ENCODE data around the gene CPED1.

CPED1 gene

GRCh38 chr7:121172484-121172883 lies 184.0 kb downstream of the CPED1 start:
- H3K4me3 ChIP-seq (ENCODE audit: low read depth, low read length), result no peak overlapping the region
- no peaks in the 10 kb centered on the region for H3K9me3 ChIP-seq (ENCODE audit: control insufficient read depth, insufficient read depth, low read depth, low read length)
- no peak overlapping the region for H3K27ac ChIP-seq (ENCODE audit: extremely low read depth, low read depth, low read length)
- H3K4me1 ChIP-seq (ENCODE audit: control insufficient read depth, insufficient read depth, low read length), result no peaks in the 10 kb centered on the region
- POLR2A ChIA-PET, result no interaction called here
- no peak for TF ChIP-seq ZNF664 (tag by site-specific recombination; IDR thresholded peaks at IDR 0.05)
- TF ChIP-seq SP3 (tag by site-specific recombination; IDR thresholded peaks at IDR 0.05), result no peak
- no peak for TF ChIP-seq PRDM2 (tag by site-specific recombination; IDR thresholded peaks at IDR 0.05; ENCODE audit: borderline replicate concordance)
- no peak for TF ChIP-seq ZNF792 (tag by site-specific recombination; IDR thresholded peaks at IDR 0.05)
- no peak for TF ChIP-seq GLIS1 (tag by site-specific recombination; IDR thresholded peaks at IDR 0.05)
- TF ChIP-seq ZNF248 (tag by site-specific recombination; IDR thresholded peaks at IDR 0.05), result no peak
- no peak for TF ChIP-seq ZFP37 (tag by site-specific recombination; IDR thresholded peaks at IDR 0.05)
- TF ChIP-seq SALL2 (tag by site-specific recombination; IDR thresholded peaks at IDR 0.05; ENCODE audit: borderline replicate concordance), result no peak
- no peaks in the 10 kb centered on the region for H3K36me3 ChIP-seq (ENCODE audit: control insufficient read depth in 2 of 2, insufficient read depth in 1 of 2, low read length in 2 of 2)
- CTCF ChIA-PET, result interaction anchor here (0.6 kb wide), 1 partner anchor 420 kb away, joined by 6 read pairs; no protein-coding TSS in a partner anchor

DNA sequence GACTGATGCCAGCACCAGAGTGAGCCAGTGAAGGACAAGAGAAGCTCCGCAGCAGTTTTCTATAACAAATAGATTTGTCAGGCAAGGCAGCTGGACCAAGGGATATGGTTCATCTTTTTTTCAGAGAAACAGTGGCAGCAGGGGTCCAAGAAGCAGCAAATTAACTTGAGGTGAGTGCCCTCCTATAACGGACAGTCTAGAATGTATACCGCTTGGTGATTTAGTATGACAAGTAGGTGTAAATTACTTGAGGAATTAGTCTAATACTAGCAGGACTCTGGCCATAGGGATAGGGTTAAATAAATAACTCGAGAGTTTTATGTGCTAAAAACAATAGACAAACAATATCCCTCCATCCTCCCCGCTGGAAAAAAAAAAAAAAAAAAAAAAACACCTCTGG lies 187.3 kb downstream of the CPED1 start:
- POLR2A ChIA-PET, result no interaction called here
- no peaks in the 10 kb centered on the region for H3K36me3 ChIP-seq (ENCODE audit: control insufficient read depth in 2 of 2, insufficient read depth in 1 of 2, low read length in 2 of 2)
- CTCF ChIA-PET, result interaction anchor here (0.6 to 1.1 kb wide), 2 partner anchors 21 to 104 kb away, joined by 3 read pairs; no protein-coding TSS in a partner anchor
- H3K9me3 ChIP-seq (ENCODE audit: control insufficient read depth, insufficient read depth, low read depth, low read length), result no peaks in the 10 kb centered on the region
- TF ChIP-seq ZNF248 (tag by site-specific recombination; IDR thresholded peaks at IDR 0.05), result no peak
- H3K27ac ChIP-seq (ENCODE audit: extremely low read depth, low read depth, low read length), result no peak overlapping the region
- no peak overlapping the region for H3K4me3 ChIP-seq (ENCODE audit: low read depth, low read length)
- H3K4me1 ChIP-seq (ENCODE audit: control insufficient read depth, insufficient read depth, low read length), result no peaks in the 10 kb centered on the region

DNA sequence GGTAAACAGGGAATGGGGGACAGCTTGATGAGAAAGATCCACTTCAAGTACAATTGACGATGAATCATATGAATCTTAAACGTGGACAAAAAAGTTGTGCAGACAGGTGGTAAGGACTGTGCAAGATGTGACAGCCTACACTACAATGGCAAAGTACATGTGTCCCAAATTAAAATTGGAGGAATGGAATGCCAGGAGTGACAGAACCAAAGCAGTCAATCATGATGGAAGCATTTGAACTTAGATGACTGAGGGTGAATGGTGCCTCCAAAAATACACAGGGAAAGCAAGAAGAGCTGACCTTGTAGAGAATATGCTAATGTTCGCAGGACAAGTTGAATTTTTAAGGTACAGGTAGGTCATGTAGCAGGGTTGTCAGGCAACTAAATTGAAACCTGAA lies 189.9 kb downstream of the CPED1 start:
- H3K27ac ChIP-seq (ENCODE audit: extremely low read depth, low read depth, low read length), result no peak overlapping the region
- POLR2A ChIA-PET, result no interaction called here
- no peak overlapping the region for H3K4me3 ChIP-seq (ENCODE audit: low read depth, low read length)
- no peaks in the 10 kb centered on the region for H3K36me3 ChIP-seq (ENCODE audit: control insufficient read depth in 2 of 2, insufficient read depth in 1 of 2, low read length in 2 of 2)
- H3K9me3 ChIP-seq (ENCODE audit: control insufficient read depth, insufficient read depth, low read depth, low read length), result no peaks in the 10 kb centered on the region
- H3K4me1 ChIP-seq (ENCODE audit: control insufficient read depth, insufficient read depth, low read length), result no peaks in the 10 kb centered on the region
- CTCF ChIA-PET, result no interaction called here
- TF ChIP-seq ZNF585B (tag by site-specific recombination; IDR thresholded peaks at IDR 0.05), result no peak
- peak; percentile 79 for TF ChIP-seq ZNF133 (tag by site-specific recombination; IDR thresholded peaks at IDR 0.05)

DNA sequence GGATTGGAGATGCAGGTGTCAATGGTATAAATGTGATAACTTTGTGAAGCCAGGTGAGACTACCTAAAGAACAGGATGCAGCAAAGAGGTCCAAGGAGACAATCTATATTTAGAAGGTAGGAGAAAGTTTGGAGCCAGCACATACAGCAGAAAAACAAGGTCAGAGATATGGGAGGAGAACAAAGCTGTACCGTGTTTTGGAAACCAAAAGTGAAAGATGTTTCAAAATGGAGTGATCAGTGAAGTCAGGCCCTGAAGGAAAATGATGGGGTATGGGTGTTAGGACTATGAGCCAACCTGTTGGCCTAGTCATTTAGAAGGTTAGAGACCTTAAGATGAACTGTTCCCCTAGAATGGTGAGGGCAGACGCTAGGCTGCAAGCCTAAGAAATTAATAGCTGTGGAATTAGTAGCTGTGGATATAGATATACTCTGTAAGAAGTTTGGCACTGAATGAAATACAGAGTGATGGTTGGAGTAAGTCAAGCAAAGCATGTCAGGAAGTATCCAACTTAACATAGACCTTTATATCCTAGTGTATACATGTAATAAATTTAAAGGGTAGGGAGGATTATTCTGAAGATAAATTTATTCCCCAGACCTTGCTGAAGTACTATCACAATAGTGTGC lies 190.5 kb downstream of the CPED1 start:
- H3K4me1 ChIP-seq (ENCODE audit: control insufficient read depth, insufficient read depth, low read length), result no peaks in the 10 kb centered on the region
- CTCF ChIA-PET, result no interaction called here
- no peaks in the 10 kb centered on the region for H3K36me3 ChIP-seq (ENCODE audit: control insufficient read depth in 2 of 2, insufficient read depth in 1 of 2, low read length in 2 of 2)
- H3K4me3 ChIP-seq (ENCODE audit: low read depth, low read length), result no peak overlapping the region
- POLR2A ChIA-PET, result no interaction called here
- H3K9me3 ChIP-seq (ENCODE audit: control insufficient read depth, insufficient read depth, low read depth, low read length), result no peaks in the 10 kb centered on the region
- H3K27ac ChIP-seq (ENCODE audit: extremely low read depth, low read depth, low read length), result no peak overlapping the region
- TF ChIP-seq ZNF521 (tag by site-specific recombination; IDR thresholded peaks at IDR 0.05) (no peak), ZNF768 (tag by site-specific recombination; IDR thresholded peaks at IDR 0.05) (no peak), YY2 (tag by site-specific recombination; IDR thresholded peaks at IDR 0.05) (no peak), ZNF175 (tag by site-specific recombination; IDR thresholded peaks at IDR 0.05) (no peak), ZNF544 (tag by site-specific recombination; IDR thresholded peaks at IDR 0.05) (no peak), ZBTB48 (tag by site-specific recombination; IDR thresholded peaks at IDR 0.05) (no peak), ZBTB44 (tag by site-specific recombination; IDR thresholded peaks at IDR 0.05) (no peak)
- TF ChIP-seq, protein P1, sequence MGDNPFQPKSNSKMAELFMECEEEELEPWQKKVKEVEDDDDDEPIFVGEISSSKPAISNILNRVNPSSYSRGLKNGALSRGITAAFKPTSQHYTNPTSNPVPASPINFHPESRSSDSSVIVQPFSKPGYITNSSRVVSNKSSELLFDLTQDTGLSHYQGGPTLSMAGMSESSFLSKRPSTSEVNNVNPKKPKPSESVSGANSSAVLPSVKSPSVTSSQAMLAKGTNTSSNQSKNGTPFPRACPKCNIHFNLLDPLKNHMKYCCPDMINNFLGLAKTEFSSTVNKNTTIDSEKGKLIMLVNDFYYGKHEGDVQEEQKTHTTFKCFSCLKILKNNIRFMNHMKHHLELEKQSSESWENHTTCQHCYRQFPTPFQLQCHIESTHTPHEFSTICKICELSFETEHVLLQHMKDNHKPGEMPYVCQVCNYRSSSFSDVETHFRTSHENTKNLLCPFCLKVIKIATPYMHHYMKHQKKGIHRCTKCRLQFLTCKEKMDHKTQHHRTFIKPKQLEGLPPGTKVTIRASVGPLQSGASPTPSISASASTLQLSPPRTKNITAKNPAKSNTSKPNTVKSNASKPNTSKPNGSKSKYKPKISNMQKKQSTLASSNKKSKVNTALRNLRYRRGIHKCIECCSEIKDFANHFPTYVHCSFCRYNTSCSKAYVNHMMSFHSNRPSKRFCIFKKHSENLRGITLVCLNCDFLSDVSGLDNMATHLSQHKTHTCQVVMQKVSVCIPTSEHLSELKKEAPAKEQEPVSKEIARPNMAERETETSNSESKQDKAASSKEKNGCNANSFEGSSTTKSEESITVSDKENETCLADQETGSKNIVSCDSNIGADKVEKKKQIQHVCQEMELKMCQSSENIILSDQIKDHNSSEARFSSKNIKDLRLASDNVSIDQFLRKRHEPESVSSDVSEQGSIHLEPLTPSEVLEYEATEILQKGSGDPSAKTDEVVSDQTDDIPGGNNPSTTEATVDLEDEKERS (tag by site-specific recombination; IDR thresholded peaks at IDR 0.05), result no peak
